Hair follicle dermal papilla cell (primary cell): ENCODE measurements around the gene CD200R1L. TPM values are rescaled to one million over a fixed set of nuclear protein-coding genes. Genes with fewer than 3 reads are reported as not detected.

ENCODE experiments used
- total RNA-seq: library from RNA; depleted of rRNA; stranded (reverse); fragments of >200 nt; gene quantifications from 2 replicates; pipeline ENCODE4 v1.2.3, GENCODE V29; 2012

CD200R1L gene
- not detected in 2 replicates for total RNA-seq

GRCh38 chr3:112846764-112847163 is at the start of gene CD200R1L:
Gene CD200R1L (minus strand): TSS chr3:112846864. CDS start chr3:112829367, 17,497 bp downstream.

Other genes starting within 250 kb of the CD200R1L start
- gene CCDC80, start 205.7 kb downstream of the CD200R1L start, total RNA-seq: 770 and 854 TPM in 2 replicates
- gene CD200R1, start 128.2 kb upstream of the CD200R1L start, total RNA-seq: 0.16 TPM in 1 of 2 replicates, not detected in the other
- 26.4 and 36.8 TPM in 2 replicates for gene GTPBP8, start 144.1 kb upstream of the CD200R1L start, total RNA-seq